ENCODE data around the gene C2orf68. TPM values are rescaled to one million over a fixed set of nuclear protein-coding genes. Genes with fewer than 3 reads are reported as not detected.

Gene C2orf68
- total and polyA plus RNA-seq, 9 of the 15 experiments (the other 6 are each of a cell fraction or from before 2014, with no cell fraction given), result 22.1 to 50.0 (median 31.8) TPM

GRCh38 chr2:85602476-85603234 is 9.2 kb downstream of the C2orf68 start, which contains the start of gene TMEM150A (continued):
- TF ChIP-seq THRAP3 (IDR thresholded peaks at IDR 0.05; ENCODE audit: borderline replicate concordance) (no peak), DIDO1 (tag; IDR thresholded peaks at IDR 0.05; ENCODE audit: low read depth) (0 out of 2 replicates have a peak, but pooled peaks have one; percentile 35), PRMT5 (CRISPR knock-in tag; IDR thresholded peaks at IDR 0.05) (no peak), ZNF75A (CRISPR knock-in tag; IDR thresholded peaks at IDR 0.05) (no peak), LARP7 (IDR thresholded peaks at IDR 0.05) (no peak), ZSCAN32 (CRISPR knock-in tag; IDR thresholded peaks at IDR 0.05) (no peak), CBFA2T3 (IDR thresholded peaks at IDR 0.05) (no peak), MTA2 (IDR thresholded peaks at IDR 0.05; ENCODE audit: low read depth) (no peak), ZNF134 (CRISPR knock-in tag; conservative IDR thresholded peaks at IDR 0.05) (no peak), SRSF1 (IDR thresholded peaks at IDR 0.05; ENCODE audit: low read depth, low read length) (no peak), RBM22 (IDR thresholded peaks at IDR 0.05; ENCODE audit: low read depth, low read length, poor library complexity, severe bottlenecking) (peak; percentile 37), IRF2 (CRISPR knock-in tag; IDR thresholded peaks at IDR 0.05) (no peak), POLR2A (conservative IDR thresholded peaks at IDR 0.05) (peak; percentile 24; the same call in 1 of the 2 replicates), ZNF274 (IDR thresholded peaks at IDR 0.05; ENCODE audit: borderline replicate concordance, low read depth, low read length) (no peak), MED1 (CRISPR knock-in tag; IDR thresholded peaks at IDR 0.05; ENCODE audit: borderline replicate concordance) (no peak), BRF1 (IDR thresholded peaks at IDR 0.05; ENCODE audit: borderline replicate concordance, extremely low read depth, insufficient read length) (no peak), SIN3B (IDR thresholded peaks at IDR 0.05; ENCODE audit: low read depth) (peak; percentile 62; the same call in 1 of the 2 replicates), PHB (CRISPR knock-in tag; IDR thresholded peaks at IDR 0.05) (no peak), GMEB1 (CRISPR knock-in tag; IDR thresholded peaks at IDR 0.05) (peak; percentile 58), GATAD2B (IDR thresholded peaks at IDR 0.05; ENCODE audit: borderline replicate concordance) (no peak; the same call in none of the 2 replicates), HCFC1 (IDR thresholded peaks at IDR 0.05; ENCODE audit: low read depth, low read length) (peak; percentile 96), KDM4B (IDR thresholded peaks at IDR 0.05; ENCODE audit: borderline replicate concordance in 2 of 2, low read depth in 1 of 2) (no peak), NFIX (CRISPR knock-in tag; IDR thresholded peaks at IDR 0.05; ENCODE audit: low read depth) (no peak), GATAD2A (IDR thresholded peaks at IDR 0.05) (no peak), ARID1B (IDR thresholded peaks at IDR 0.05) (no peak), ZNF121 (CRISPR knock-in tag; conservative IDR thresholded peaks at IDR 0.05) (no peak), POLR2G (IDR thresholded peaks at IDR 0.05; ENCODE audit: low read depth, low read length) (peak; percentile 96)
- TF ChIP-seq, protein P1, sequence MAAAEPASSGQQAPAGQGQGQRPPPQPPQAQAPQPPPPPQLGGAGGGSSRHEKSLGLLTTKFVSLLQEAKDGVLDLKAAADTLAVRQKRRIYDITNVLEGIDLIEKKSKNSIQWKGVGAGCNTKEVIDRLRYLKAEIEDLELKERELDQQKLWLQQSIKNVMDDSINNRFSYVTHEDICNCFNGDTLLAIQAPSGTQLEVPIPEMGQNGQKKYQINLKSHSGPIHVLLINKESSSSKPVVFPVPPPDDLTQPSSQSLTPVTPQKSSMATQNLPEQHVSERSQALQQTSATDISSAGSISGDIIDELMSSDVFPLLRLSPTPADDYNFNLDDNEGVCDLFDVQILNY (CRISPR knock-in tag; IDR thresholded peaks at IDR 0.05), result 0 out of 2 replicates have a peak, but pooled peaks have one; percentile 26
